22Rv1 (cell line): ENCODE measurements around the gene TLX1.

Source experiments
- H3K27ac ChIP-seq: fragments of 450-650 bp; 2 replicates; pipeline ENCODE4 v1.5.1; 2017
- CTCF ChIP-seq: fragments of 450-650 bp; IDR thresholded peaks from 2 replicates; pipeline ENCODE4 v1.5.1; 2017; ENCODE audit warnings: mild to moderate bottlenecking
- ZFX ChIP-seq: fragments of 450-650 bp; IDR thresholded peaks from 2 replicates; pipeline ENCODE4 v1.6.1; 2017; ENCODE audit warnings: antibody characterized with exemption, borderline replicate concordance

Gene TLX1

DNA sequence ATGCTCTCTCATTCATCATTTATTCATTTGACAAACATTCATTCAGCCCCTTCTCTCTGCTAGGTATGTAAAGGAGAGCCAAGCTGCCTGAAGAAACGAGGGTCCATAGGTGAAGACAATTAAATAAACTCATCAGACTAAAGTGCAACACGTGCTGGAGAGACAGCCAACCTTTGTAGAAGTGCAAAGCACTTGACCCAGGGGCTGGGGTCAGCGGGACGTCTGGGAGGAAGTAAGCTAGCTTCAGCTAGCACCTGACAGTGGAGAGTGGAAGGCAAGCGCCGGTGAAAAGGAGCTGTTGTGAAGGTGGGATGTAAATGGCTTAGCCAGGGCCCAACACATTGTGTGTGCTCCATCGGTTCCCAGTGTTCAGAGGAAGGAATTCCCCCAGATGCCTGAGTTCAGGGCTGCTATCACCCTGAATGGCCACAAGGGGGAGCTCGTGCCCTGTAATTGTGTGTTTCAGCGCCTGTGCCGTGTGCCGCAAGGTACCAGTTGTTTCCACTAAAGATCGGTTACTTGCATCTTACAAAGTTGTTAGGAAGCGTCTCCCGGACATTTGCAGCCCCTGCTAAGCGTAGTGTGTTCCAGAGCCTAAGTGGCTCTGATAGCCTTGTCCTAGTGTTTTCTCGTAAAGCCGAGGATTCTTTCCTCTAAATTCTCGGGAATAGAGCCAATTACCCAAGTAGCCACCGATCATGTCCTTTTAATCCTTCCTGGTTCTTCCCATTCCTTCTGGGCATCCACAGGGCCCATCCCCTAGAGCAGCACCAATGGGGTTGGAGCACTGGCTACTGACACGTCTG lies 30.6 kb downstream of the TLX1 start:
- no peak overlapping the region for H3K27ac ChIP-seq
- TF ChIP-seq CTCF (peak; percentile 89), ZFX (no peak)

GRCh38 chr10:101162677-101163076 lies 31.6 kb downstream of the TLX1 start:
- no peak overlapping the region for H3K27ac ChIP-seq
- no peak for TF ChIP-seq CTCF
- no peak for TF ChIP-seq ZFX

DNA sequence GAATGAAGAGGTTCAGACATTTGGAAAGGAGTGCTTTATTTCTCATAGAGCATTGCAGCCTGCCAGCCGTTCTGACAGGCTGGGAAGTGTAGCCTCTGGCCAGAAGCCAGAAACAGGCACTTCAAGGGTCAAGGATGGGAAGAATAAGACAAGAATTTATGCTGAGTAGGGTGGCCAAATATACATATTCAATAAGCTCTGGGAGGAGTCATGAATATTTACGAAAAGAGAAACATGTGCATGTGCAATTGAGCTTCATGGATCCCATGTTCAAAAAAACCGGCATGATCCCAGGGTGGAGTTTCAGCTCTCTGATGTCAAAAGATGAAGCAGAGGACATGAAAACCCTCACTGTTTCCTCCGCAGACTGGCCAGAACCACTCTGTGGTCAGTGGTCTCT lies 32.9 kb downstream of the TLX1 start:
- no peak overlapping the region for H3K27ac ChIP-seq
- TF ChIP-seq ZFX (no peak), CTCF (no peak)

DNA sequence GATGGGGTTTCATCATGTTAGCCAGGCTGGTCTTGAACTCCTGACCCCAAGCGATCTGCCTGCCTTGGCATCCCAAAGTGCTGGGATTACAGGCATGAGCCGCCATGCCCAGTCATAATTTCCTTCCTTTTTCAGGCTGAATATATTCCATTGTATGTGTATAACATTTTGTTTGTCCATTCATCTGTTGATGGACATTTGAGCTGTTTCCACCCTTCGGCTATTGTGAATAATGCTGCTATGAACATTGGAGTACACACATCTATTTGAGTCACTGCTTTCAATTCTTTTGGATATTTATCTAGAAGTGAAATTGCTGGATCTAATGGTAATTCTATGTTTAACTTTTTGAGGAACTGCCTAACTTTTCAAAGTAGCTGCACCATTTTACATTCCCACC lies 34.6 kb downstream of the TLX1 start:
- TF ChIP-seq ZFX: no peak
- TF ChIP-seq CTCF: no peak
- no peak overlapping the region for H3K27ac ChIP-seq

- TF ChIP-seq ZFX: no peak
- no peak for TF ChIP-seq CTCF
Observed at GRCh38 chr10:101166430-101166829, 35.3 kb downstream of the TLX1 start.

GRCh38 chr10:101172741-101173140 lies 41.6 kb downstream of the TLX1 start:
- no peak for TF ChIP-seq CTCF
- TF ChIP-seq ZFX: no peak
- H3K27ac ChIP-seq: no peak overlapping the region

More at GRCh38 chr10:101166430-101166829, 35.3 kb downstream of the TLX1 start:
- no peak overlapping the region for H3K27ac ChIP-seq

DNA sequence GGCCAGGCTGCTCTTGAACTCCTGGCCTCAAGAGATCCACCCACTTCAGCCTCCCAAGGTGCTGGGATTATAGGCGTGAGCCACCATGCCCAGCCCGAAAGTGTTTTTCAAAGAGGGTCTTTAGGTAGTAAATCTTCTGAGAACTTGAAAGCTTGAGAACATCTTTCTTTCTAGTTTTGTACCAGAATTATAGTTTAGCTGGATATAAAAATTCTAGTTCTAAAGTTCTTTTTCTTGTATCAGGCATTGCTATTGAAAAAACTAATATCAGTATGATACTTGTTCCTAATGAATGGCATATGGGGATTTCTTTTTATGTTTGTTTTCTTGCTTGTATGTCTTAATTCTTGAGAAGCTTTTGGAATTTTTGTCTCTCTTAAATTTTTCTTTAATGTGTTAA lies 43.2 kb downstream of the TLX1 start:
- H3K27ac ChIP-seq: no peak overlapping the region
- TF ChIP-seq CTCF (no peak), ZFX (no peak)
